ENCODE measurements around the gene PFKFB4. TPM values are rescaled to one million over a fixed set of nuclear protein-coding genes. Genes with fewer than 3 reads are reported as not detected.

The PFKFB4 gene
- total RNA-seq, 1 experiment from 2014 or later, result 12.3 TPM

GRCh38 chr3:48546203-48546829 is 10.3 kb downstream of the PFKFB4 start:
- H3T11ph ChIP-seq (ENCODE audit: low read length), result no peak overlapping the region
- no peak overlapping the region for H3K23ac ChIP-seq (ENCODE audit: insufficient read length, low read depth, low read length)
- H4K91ac ChIP-seq (ENCODE audit: insufficient read length, low read depth, low read length), result no peak overlapping the region
- H2AK5ac ChIP-seq (ENCODE audit: insufficient read length, low read length), result no peak overlapping the region
- H4K20me1 ChIP-seq (ENCODE audit: control insufficient read depth, insufficient read depth, insufficient read length), result no peaks in the 10 kb centered on the region
- no peak overlapping the region for H4K8ac ChIP-seq (replicated peaks; ENCODE audit: insufficient read length, low read depth, low read length)
- H3K4me2 ChIP-seq (ENCODE audit: insufficient read depth, insufficient read length, low read length), result no peak overlapping the region
- H2BK12ac ChIP-seq (ENCODE audit: insufficient read length, low read depth, low read length), result no peak overlapping the region
- H3K79me2 ChIP-seq (ENCODE audit: insufficient read depth, low read length), result no peaks in the 10 kb centered on the region
- H3K23me2 ChIP-seq (ENCODE audit: insufficient read length, low read depth, low read length, poor library complexity, severe bottlenecking), result no peaks in the 10 kb centered on the region
- H3K27ac ChIP-seq (ENCODE audit: insufficient read length, low read depth, low read length), result no peak overlapping the region
- no peaks in the 10 kb centered on the region for H3K4me1 ChIP-seq (ENCODE audit: insufficient read depth, low read length)
- H3K9ac ChIP-seq (ENCODE audit: extremely low read depth, insufficient read length, low read length), result no peak overlapping the region
- H2AFZ ChIP-seq (ENCODE audit: low read length), result no peak overlapping the region
- no CpG with 5 or more reads among the region's 4 CpGs for WGBS (ENCODE audit: extremely low coverage, insufficient read length, low lambda C conversion rate)
- H3K27me3 ChIP-seq (ENCODE audit: insufficient read depth, low read length), result no peaks in the 10 kb centered on the region
- H3K9me3 ChIP-seq (ENCODE audit: control insufficient read depth, low read depth, low read length), result no peaks in the 10 kb centered on the region
- no peak overlapping the region for H3K4ac ChIP-seq (ENCODE audit: low read depth, low read length)
- no peak overlapping the region for H2BK5ac ChIP-seq (ENCODE audit: insufficient read length, low read length)
- Mint-ChIP-seq H3K27ac (no peak overlapping the region), H3K9me3 (no peaks in the 10 kb centered on the region), H3K4me1 (0 out of 4 replicates have a peak, but pooled peaks cover 0 to 4% of the 10 kb centered on the region in 2 experiments), H3K36me3 (ENCODE audit: insufficient read depth in 1 of 3, low read depth in 3 of 3) (peaks cover 21 to 74% (median 48%) of the 10 kb centered on the region in 3 experiments), H3K27me3 (ENCODE audit: low read depth) (no peaks in the 10 kb centered on the region), H3K4me3 (no peak overlapping the region)
- no peaks in the 10 kb centered on the region for H3K79me1 ChIP-seq (ENCODE audit: insufficient read depth, low read depth, low read length, poor library complexity, severe bottlenecking)
- H2BK15ac ChIP-seq (ENCODE audit: low read depth, low read length), result no peak overlapping the region
- TF ChIP-seq CTCF (conservative IDR thresholded peaks at IDR 0.05), result no peak
- no peak overlapping the region for H4K5ac ChIP-seq (ENCODE audit: insufficient read length, low read depth, low read length)
- no peak for DNase-seq
- H3K14ac ChIP-seq (ENCODE audit: insufficient read depth, low read length), result no peak overlapping the region
- H2BK20ac ChIP-seq (ENCODE audit: low read depth, low read length, poor library complexity, severe bottlenecking), result no peak overlapping the region
- no peak overlapping the region for H2BK120ac ChIP-seq (ENCODE audit: low read depth, low read length, poor library complexity, severe bottlenecking)
- no peak overlapping the region for H3K56ac ChIP-seq (ENCODE audit: insufficient read length, low read depth, low read length)
- H3K18ac ChIP-seq (ENCODE audit: insufficient read length, low read depth, low read length), result no peak overlapping the region
